Left cardiac atrium (tissue), 4 donors: Measurements from ENCODE around the gene CCHCR1. TPM values are rescaled to one million over a fixed set of nuclear protein-coding genes. Genes with fewer than 3 reads are reported as not detected.
A peak's percentile ranks its signal among the peaks of the same experiment; 100 is the strongest.

ENCODE experiments used
- ATAC-seq, 2 donors: fragments of 200-7000 bp; cut with Tn5 transposase; one replicate each; pipeline ENCODE4 v1.9.1; 2020; ENCODE audit warnings: mild to moderate bottlenecking in 2 of 2, moderate library complexity in 2 of 2
- DNase-seq: peaks from one replicate; pipeline ENCODE4 v3.0.0-alpha.2; 2020
- intact Hi-C, 2 donors: fragments of 100-400 bp; cut with DNase I; formaldehyde crosslinking; loops; one replicate each; pipeline versions ENCODE4 v1.14.1 to v1.15.1; 2022 to 2023
- total RNA-seq, 2 donors: library from RNA; stranded (reverse); fragmentation: NEBNext Ultra II Directional; extraction: Animal tissue kit (Norgen Biotek cat#: 25700); gene quantifications; one replicate each; pipeline ENCODE4 v1.2.1, GENCODE V29; 2021
- donor health status: DM: no; HTN: yes; CAD: no.
- donor health status: DM: no; HTN: yes; CAD: no; lungs with severe emphysema.
- donor health status: DM: yes; HTN: yes; CAD: no.
- donor health status: Dilated cardiomyopathy.

The CCHCR1 gene
- total RNA-seq, 2 donors from 2014 or later: 10.4 to 11.0 TPM

GRCh38 chr6:31116661-31117385 is 40.8 kb downstream of the CCHCR1 start:
- ATAC-seq (peak in 1 of 2 donors; percentile 43), DNase-seq (peak; percentile 49)
- intact Hi-C loops: no loop called here

- intact Hi-C loops: no loop called here
- DNase-seq (no peak), ATAC-seq (no peak)
These were observed 41.6 kb downstream of the CCHCR1 start for GRCh38 chr6:31115941-31116560.

- ATAC-seq: peak in 1 of 2 donors; percentile 27
- intact Hi-C loops: no loop called here
- no peak for DNase-seq
These were observed 42.4 kb downstream of the CCHCR1 start for GRCh38 chr6:31114970-31115849.

GRCh38 chr6:31114541-31114878 is 43.1 kb downstream of the CCHCR1 start, which contains the start of gene PSORS1C1:
PSORS1C1 (plus strand) TSS chr6:31114800; CDS start chr6:31129633, 14,833 bp downstream.
- DNase-seq: peak; percentile 86
- intact Hi-C loops: no loop called here
- peak; percentile 91 to 97 for ATAC-seq

- ATAC-seq: peak; percentile 36 to 58
- intact Hi-C loops: no loop called here
These were observed 43.6 kb downstream of the CCHCR1 start for GRCh38 chr6:31113861-31114540.

GRCh38 chr6:31112478-31112877 is 45.1 kb downstream of the CCHCR1 start, which contains the start of gene C6orf15:
C6orf15 (minus strand) TSS chr6:31112575; CDS start chr6:31112555, 20 bp downstream.
- no peak for ATAC-seq

More at GRCh38 chr6:31113861-31114540, 43.6 kb downstream of the CCHCR1 start:
- no peak for DNase-seq

GRCh38 chr6:31111712-31112111 is 45.9 kb downstream of the CCHCR1 start:
- intact Hi-C loops: no loop called here
- ATAC-seq (no peak), DNase-seq (no peak)

More at GRCh38 chr6:31112478-31112877, 45.1 kb downstream of the CCHCR1 start, which contains the start of gene C6orf15:
- intact Hi-C loops: no loop called here
- DNase-seq: no peak

GRCh38 chr6:31110825-31111582 is 46.6 kb downstream of the CCHCR1 start:
- ATAC-seq (no peak), DNase-seq (no peak)
- intact Hi-C loops: no loop called here

- ATAC-seq: no peak
- intact Hi-C loops: no loop called here
These were observed 50.5 kb downstream of the CCHCR1 start for GRCh38 chr6:31107052-31107451.

GRCh38 chr6:31103136-31103535 is 54.5 kb downstream of the CCHCR1 start:
- DNase-seq (no peak), ATAC-seq (no peak)
- intact Hi-C loops: no loop called here

More at GRCh38 chr6:31107052-31107451, 50.5 kb downstream of the CCHCR1 start:
- no peak for DNase-seq

- intact Hi-C loops: no loop called here
- ATAC-seq (no peak), DNase-seq (no peak)
These were observed 59.1 kb downstream of the CCHCR1 start for GRCh38 chr6:31098449-31098938.

- no peak for DNase-seq
- intact Hi-C loops: no loop called here
- ATAC-seq: no peak
These were observed 60.9 kb downstream of the CCHCR1 start for GRCh38 chr6:31096656-31097055.

- intact Hi-C loops: no loop called here
- ATAC-seq: no peak
- DNase-seq: no peak
These were observed 61.4 kb downstream of the CCHCR1 start for GRCh38 chr6:31096215-31096614.

GRCh38 chr6:31094389-31094881 is 63.2 kb downstream of the CCHCR1 start:
- intact Hi-C loops: no loop called here
- peak; percentile 27 to 50 for ATAC-seq
- DNase-seq: no peak

- intact Hi-C loops: no loop called here
- ATAC-seq (no peak), DNase-seq (no peak)
These were observed 64.7 kb downstream of the CCHCR1 start for GRCh38 chr6:31092769-31093505.
